Measurements from ENCODE around the gene LPCAT2.

LPCAT2 gene

DNA sequence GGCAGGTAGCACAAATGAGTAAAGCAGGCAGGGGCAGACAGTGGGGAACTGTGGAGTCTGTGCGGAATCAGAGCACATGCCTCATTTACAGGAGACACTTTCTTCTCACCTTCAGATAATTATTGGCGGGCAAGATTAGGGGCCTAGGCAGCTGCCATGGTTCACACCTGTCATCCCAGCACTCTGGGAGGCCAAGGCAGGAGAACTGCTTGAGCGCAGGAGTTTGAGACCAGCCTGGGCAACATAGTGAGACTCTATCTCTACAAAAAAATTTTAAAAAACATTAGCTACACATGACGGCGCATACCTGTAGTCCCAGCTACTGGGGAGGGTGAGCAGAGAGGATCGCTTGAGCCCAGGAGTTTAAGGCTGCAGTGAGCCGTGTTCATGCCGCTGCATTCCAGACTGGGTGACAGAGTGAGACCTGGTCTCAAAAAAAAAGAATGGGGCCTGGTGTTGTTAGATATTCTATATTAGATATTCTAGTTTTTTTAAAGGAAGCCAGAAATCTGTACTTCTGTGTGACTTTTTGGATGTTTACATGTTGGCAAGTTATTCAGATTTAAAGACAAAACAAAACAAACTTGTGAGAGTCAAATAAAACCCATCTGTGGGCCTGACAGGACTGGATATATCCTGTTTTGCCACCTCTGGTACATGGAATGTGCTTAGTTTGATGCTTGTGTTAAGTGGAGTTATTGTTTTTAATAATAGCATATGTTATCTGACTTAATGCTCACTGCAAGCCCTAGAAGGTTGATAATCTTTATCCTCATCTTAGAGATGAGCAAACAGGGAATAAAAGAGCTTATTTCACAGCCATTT lies 4.9 kb upstream of the LPCAT2 start:
- DNase-seq (ENCODE audit: low read depth): no peak

DNA sequence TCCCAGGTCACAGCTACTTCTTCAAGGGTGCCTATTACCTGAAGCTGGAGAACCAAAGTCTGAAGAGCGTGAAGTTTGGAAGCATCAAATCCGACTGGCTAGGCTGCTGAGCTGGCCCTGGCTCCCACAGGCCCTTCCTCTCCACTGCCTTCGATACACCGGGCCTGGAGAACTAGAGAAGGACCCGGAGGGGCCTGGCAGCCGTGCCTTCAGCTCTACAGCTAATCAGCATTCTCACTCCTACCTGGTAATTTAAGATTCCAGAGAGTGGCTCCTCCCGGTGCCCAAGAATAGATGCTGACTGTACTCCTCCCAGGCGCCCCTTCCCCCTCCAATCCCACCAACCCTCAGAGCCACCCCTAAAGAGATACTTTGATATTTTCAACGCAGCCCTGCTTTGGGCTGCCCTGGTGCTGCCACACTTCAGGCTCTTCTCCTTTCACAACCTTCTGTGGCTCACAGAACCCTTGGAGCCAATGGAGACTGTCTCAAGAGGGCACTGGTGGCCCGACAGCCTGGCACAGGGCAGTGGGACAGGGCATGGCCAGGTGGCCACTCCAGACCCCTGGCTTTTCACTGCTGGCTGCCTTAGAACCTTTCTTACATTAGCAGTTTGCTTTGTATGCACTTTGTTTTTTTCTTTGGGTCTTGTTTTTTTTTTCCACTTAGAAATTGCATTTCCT lies 3.4 kb upstream of the LPCAT2 start:
- DNase-seq (ENCODE audit: low read depth): no peak

DNA sequence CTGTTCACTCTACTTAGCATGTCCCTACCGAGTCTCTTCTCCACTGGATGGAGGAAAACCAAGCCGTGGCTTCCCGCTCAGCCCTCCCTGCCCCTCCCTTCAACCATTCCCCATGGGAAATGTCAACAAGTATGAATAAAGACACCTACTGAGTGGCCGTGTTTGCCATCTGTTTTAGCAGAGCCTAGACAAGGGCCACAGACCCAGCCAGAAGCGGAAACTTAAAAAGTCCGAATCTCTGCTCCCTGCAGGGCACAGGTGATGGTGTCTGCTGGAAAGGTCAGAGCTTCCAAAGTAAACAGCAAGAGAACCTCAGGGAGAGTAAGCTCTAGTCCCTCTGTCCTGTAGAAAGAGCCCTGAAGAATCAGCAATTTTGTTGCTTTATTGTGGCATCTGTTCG lies 2.8 kb upstream of the LPCAT2 start:
- no peak for DNase-seq (ENCODE audit: low read depth)

GRCh38 chr16:55506708-55507107 lies 2.2 kb upstream of the LPCAT2 start:
- DNase-seq (ENCODE audit: low read depth): no peak

DNA sequence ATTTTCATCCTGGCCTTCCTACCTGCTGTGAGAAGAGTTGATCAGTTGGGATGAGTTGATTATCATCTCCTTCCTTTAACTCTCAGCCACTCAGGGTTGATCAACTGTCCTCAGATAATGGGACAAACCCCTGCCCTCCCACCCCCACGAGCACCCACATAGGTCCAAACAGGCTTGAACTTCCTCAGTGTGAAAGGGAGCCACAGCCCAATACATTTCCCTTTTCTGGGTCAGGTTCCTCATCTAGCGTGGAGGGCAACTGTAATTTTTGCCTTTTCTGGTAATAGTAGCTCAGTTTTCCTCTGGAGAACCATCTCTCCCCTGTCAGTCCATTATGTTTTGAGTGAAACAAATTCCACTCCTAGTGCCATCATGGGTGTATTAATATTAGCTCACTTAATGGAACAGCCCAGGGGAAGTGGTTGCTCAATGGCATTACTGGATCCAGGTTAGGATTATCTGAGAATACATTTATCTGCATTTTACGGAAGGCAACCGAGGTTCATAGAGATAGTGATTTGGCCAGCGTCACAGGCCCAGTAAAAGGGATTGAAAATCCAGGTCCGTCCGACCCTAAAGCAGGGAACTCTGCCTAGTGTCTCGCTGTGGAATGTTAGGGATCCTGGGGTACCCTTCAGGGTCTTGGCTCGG lies 476 bp upstream of the LPCAT2 start:
- DNase-seq (ENCODE audit: low read depth): no peak

GRCh38 chr16:55510185-55510805 lies 1.4 kb downstream of the LPCAT2 start:
- DNase-seq (ENCODE audit: low read depth): no peak

GRCh38 chr16:55512941-55513340 lies 4.1 kb downstream of the LPCAT2 start:
- no peak for DNase-seq (ENCODE audit: low read depth)

DNA sequence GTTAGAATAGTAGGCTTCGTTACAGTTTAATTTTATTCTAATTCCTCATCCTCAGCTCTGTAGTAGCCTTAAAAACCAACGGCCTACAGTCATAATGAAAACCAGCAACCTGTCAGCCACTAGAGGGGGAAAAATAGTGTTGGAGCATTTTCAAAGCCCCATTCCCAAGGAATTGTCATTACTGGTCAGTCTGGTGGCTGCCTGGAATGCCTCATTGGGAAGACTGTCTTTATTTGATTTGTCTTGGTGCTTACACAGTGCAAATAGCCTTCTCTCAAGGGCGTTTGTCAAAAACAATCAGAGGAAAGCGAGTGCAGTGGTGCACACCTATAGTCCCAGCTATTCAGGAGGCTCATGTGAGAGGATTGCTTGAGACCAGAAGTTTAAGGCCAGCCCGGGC lies 4.7 kb downstream of the LPCAT2 start:
- no peak for DNase-seq (ENCODE audit: low read depth)

DNA sequence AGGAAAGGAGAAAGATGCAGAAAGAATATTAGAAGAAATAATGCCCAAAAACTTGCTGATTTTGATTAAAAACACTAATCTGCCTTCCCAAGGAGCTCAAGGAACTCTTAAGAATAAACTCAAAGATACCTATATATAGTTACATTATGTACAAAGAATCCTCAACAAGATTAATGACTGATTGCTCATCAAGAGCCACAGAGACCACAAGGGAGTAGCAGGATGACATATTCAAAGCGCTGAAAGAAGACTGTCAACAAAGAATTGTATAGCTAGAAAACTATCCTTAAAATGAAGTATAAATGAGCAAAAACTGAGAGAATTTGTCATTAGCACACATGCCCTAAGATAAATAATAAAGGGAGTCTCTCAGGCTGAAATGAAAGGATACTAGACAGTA lies 6.2 kb downstream of the LPCAT2 start:
- DNase-seq (ENCODE audit: low read depth): no peak

DNA sequence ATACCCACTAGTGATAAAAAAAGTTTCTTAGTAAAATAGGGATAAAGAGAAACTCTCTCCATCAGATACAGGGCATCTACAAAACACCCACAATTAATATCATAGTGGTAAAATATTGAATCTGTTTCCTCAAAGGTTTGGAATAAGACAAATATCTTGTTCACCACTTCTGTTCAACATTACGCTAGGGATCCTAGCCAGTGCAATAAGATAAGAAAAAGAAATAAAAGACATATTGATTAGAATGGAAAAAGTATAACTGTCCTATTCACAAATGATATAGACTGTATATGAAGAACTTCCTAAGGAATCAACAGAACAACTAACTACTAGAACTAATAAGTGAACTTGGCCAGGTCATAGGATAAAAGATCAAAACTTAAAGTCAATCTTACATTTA lies 12.9 kb downstream of the LPCAT2 start:
- DNase-seq (ENCODE audit: low read depth): no peak

- no peak for DNase-seq (ENCODE audit: low read depth)
Measured at GRCh38 chr16:55526441-55526840, 17.6 kb downstream of the LPCAT2 start.

DNA sequence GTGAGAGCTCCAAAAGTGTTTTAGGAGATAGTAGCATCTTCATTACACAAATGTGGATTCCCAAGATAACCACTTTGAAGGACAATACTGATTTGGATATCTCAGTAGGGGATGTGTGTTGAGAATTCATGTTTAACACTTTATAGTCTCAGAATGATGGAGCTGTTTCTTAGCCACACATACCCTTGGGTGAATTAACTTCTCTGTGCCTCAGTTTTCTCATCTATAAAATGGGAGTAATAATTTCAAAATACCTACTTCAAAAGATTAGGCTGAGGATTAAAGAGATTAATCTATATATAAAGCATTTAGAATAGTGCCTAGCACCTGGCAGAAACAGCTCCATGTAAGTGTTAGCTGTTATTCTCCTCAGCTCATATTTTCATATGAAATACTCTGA lies 19.0 kb downstream of the LPCAT2 start:
- no peak for DNase-seq (ENCODE audit: low read depth)

DNA sequence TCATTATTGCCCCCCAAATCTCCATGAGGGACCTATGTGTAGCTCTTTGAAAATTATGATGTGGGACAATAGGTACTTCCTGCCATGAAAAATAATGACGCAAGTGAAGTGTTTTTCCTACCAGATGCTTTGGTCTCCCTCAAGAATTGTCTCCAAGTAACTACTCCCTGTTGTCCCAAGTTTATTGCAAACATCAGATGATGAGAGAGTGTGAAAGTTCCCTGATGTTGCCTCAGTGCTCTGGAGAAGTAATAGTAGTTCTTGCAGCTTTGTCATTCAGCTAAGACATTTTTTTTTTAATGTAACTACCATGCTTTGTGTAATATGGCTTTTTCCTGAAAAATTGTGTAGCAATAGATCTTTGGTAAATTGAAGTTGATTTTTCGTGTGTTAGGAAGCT lies 20.1 kb downstream of the LPCAT2 start:
- DNase-seq (ENCODE audit: low read depth): peak; percentile 37

DNA sequence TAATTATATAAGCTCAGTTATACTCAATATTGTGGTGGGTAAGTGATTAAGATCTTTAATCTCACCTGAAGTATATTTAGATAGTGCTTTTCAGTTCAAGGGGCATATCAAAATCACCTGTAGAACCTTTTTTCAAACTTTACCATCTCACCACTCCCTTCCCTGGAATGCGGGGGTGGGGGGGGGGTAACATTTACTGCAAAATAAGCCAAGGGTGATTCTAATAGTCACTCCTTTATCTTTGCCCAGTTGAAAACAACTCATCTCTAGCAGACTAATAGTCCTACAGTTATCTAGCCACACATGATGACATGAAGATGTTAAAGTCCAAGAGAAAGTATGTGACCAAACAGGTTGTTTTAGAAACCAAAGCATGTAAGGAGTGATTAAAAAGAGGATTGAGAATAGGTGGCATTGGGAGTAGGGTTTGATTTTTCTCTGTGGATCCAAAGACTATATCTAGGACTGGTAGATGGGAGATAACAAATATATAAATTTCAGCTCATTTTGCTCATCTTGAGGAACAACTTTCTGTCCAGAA lies 21.5 kb downstream of the LPCAT2 start:
- DNase-seq (ENCODE audit: low read depth): no peak

GRCh38 chr16:55532227-55532626 lies 23.4 kb downstream of the LPCAT2 start:
- no peak for DNase-seq (ENCODE audit: low read depth)

GRCh38 chr16:55534756-55535155 lies 25.9 kb downstream of the LPCAT2 start:
- no peak for DNase-seq (ENCODE audit: low read depth)

DNA sequence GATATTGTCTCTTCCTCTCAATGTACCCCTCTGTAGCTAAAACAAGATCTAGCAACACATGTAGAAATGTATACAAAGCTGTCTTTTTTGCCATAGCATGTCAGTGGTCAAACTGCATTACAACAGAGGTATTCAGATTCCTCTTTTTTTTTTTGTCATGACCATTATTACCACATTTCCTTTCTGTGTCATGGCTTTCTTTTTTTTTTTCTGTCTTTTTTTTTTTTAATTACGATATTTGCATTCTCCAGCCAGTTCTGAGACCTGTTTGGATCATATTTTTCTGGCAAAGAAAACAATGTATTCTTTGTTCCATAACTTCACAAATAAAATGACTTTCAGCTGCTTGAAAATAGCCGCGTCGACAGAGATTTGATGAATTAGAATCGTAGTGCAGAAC lies 30.2 kb downstream of the LPCAT2 start:
- no peak for DNase-seq (ENCODE audit: low read depth)

DNA sequence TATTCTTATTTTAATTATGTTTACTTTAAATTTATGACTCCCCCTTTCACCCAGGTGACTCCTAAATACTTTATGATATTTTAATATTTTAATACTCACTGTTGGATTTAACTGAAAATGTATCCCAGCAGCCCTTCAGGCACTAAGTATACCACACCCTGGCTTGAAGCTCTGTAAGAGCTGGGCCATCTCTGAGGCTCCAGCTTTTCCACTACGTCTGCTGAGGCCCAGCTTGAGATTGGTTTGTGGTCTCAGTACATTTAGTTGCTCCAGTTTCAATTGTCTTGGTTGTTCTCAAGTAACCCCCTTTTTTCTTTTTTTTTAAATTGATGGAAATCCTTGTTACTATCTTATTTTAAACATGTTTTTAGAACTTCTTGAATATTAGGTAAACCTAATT lies 30.6 kb downstream of the LPCAT2 start:
- DNase-seq (ENCODE audit: low read depth): no peak

DNA sequence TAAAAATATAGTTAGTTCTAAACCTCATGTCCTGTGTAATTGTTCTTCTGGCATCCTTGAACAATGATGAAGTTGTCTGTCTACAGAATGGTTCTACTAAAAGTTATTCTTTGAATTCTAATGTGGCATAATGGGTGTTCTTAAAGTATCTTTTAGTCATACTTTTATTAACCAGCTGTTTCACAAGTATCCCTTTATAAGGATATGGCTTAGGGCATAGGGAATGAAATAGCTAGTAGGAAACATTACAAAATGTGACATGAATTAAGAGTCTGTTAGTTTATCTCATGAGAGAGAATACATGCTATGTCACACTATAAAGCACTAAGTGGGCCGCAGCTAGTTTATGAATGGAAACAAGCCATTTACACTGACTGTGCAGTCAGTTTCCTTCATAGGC lies 31.3 kb downstream of the LPCAT2 start:
- no peak for DNase-seq (ENCODE audit: low read depth)

GRCh38 chr16:55542459-55543082 lies 33.7 kb downstream of the LPCAT2 start:
- DNase-seq (ENCODE audit: low read depth): peak; percentile 39

- no peak for DNase-seq (ENCODE audit: low read depth)
Measured at GRCh38 chr16:55543472-55543871, 34.6 kb downstream of the LPCAT2 start.

GRCh38 chr16:55552621-55553020 lies 43.7 kb downstream of the LPCAT2 start:
- DNase-seq (ENCODE audit: low read depth): peak; percentile 87
